Hepatocyte (in vitro differentiated cells): Measurements from ENCODE around the gene TBC1D1. TPM values are rescaled to one million over a fixed set of nuclear protein-coding genes. Genes with fewer than 3 reads are reported as not detected.

Experiments
- DNase-seq: peaks from one replicate; pipeline ENCODE4 v3.0.0-alpha.2; 2016; ENCODE audit warnings: low spot score
- H2AFZ ChIP-seq: fragments of 200-600 bp; sonication (generic); 2 replicates; pipeline ENCODE4 v1.6.0; 2016; ENCODE audit warnings: antibody characterized with exemption, mild to moderate bottlenecking
- H3K27ac ChIP-seq: fragments of 200-600 bp; sonication (generic); 2 replicates; pipeline ENCODE4 v1.5.1; 2016; ENCODE audit warnings: mild to moderate bottlenecking
- H3K27me3 ChIP-seq: fragments of 200-600 bp; sonication (generic); 2 replicates; pipeline ENCODE4 v1.6.1; 2016
- H3K36me3 ChIP-seq: fragments of 200-600 bp; sonication (generic); replicated peaks from 2 replicates; pipeline ENCODE4 v1.5.1; 2016; ENCODE audit warnings: low read depth; ENCODE audit not compliant: insufficient read depth
- H3K4me1 ChIP-seq: fragments of 200-600 bp; sonication (generic); 2 replicates; pipeline ENCODE4 v1.5.1; 2016; ENCODE audit warnings: mild to moderate bottlenecking, moderate library complexity; ENCODE audit not compliant: insufficient read depth
- H3K4me2 ChIP-seq: fragments of 200-600 bp; sonication (generic); 2 replicates; pipeline ENCODE4 v1.6.0; 2016
- H3K4me3 ChIP-seq: fragments of 200-600 bp; sonication (generic); 2 replicates; pipeline ENCODE4 v1.5.1; 2016; ENCODE audit warnings: mild to moderate bottlenecking
- H3K79me2 ChIP-seq: fragments of 200-600 bp; sonication (generic); 2 replicates; pipeline ENCODE4 v1.6.0; 2017; ENCODE audit warnings: mild to moderate bottlenecking
- H3K9me2 ChIP-seq: fragments of 200-600 bp; sonication (generic); replicated peaks from 2 replicates; pipeline ENCODE4 v1.6.0; 2017; ENCODE audit warnings: mild to moderate bottlenecking; ENCODE audit not compliant: insufficient read depth
- H3K9me3 ChIP-seq: fragments of 200-600 bp; sonication (generic); 2 replicates; pipeline ENCODE4 v1.5.1; 2016; ENCODE audit warnings: low read depth, mild to moderate bottlenecking
- H4K20me1 ChIP-seq: fragments of 200-600 bp; sonication (generic); 2 replicates; pipeline ENCODE4 v1.6.0; 2016; ENCODE audit warnings: mild to moderate bottlenecking; ENCODE audit not compliant: insufficient read depth, poor library complexity, severe bottlenecking
- EZH2 ChIP-seq: fragments of 200-600 bp; sonication (generic); IDR thresholded peaks from 2 replicates; pipeline ENCODE4 v1.6.1; 2016; ENCODE audit warnings: antibody characterized with exemption, mild to moderate bottlenecking, borderline replicate concordance
- EZH2phosphoT487 ChIP-seq: fragments of 200-600 bp; sonication (generic); IDR thresholded peaks from one replicate; pipeline ENCODE4 v1.6.1; 2018; ENCODE audit warnings: antibody characterized with exemption, mild to moderate bottlenecking, low read depth, moderate library complexity; ENCODE audit not compliant: unreplicated experiment, severe bottlenecking
- WGBS: methylation state at CpG from one replicate; pipeline ENCODE4 v1.1.6; 2016; ENCODE audit warnings: low lambda C conversion rate; ENCODE audit errors: missing lambda C conversion rate; 5-methylcytosine and 5-hydroxymethylcytosine counted together
- polyA plus RNA-seq: library from polyadenylated mRNA; unstranded; fragments of >200 nt; fragmentation: Nextera tagmentation; extraction: Ambion mirVana; gene quantifications from 2 replicates; pipeline ENCODE4 v1.2.1, GENCODE V29; 2016
- total RNA-seq: library from RNA; depleted of rRNA; stranded (reverse); fragments of >200 nt; gene quantifications from 2 replicates; pipeline ENCODE4 v1.2.3, GENCODE V29; 2014
- TF ChIP-seq, protein P1 (sequence below): fragments of 200-600 bp; sonication (generic); IDR thresholded peaks from 2 replicates; pipeline ENCODE4 v1.5.1; 2016; ENCODE audit warnings: antibody characterized with exemption, mild to moderate bottlenecking; ENCODE audit not compliant: poor library complexity

TBC1D1 gene
- total and polyA plus RNA-seq, 2 experiments from 2014 or later, result 45.6 to 117 TPM

DNA sequence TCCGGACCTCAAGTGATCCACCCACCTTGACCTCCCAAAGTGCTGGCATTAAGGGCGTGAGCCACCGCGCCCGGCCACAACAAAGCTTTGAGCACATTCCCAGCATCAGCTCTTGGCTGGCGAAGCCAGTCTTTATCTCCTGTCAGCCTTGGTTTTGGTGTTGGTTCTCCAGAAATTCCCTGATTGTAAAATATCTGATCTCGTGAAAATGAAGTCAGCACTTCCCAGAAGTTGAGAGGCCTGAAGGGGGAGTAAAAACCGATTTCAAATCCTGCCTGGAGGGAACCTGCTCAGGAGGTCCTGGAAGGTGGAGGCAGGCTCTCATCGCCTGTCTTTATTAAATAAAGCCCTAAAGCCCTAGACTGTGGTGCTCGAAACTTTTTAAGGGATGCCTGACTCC is 102.9 kb downstream of the TBC1D1 start:
- no peak overlapping the region for H3K4me2 ChIP-seq
- no peaks in the 10 kb centered on the region for H3K36me3 ChIP-seq
- no peak overlapping the region for H3K4me3 ChIP-seq
- no peaks in the 10 kb centered on the region for H3K9me2 ChIP-seq
- peaks cover 16% of the 10 kb centered on the region for H3K4me1 ChIP-seq
- no peak overlapping the region for H3K27ac ChIP-seq
- H3K9me3 ChIP-seq, result no peaks in the 10 kb centered on the region
- H4K20me1 ChIP-seq, result no peaks in the 10 kb centered on the region
- no peak overlapping the region for H2AFZ ChIP-seq
- H3K27me3 ChIP-seq, result no peaks in the 10 kb centered on the region
- TF ChIP-seq EZH2phosphoT487, result no peak
- WGBS, result 87% methylated on average over 10 of the region's 10 CpGs
- DNase-seq, result no peak
- peaks cover 90% of the 10 kb centered on the region for H3K79me2 ChIP-seq

DNA sequence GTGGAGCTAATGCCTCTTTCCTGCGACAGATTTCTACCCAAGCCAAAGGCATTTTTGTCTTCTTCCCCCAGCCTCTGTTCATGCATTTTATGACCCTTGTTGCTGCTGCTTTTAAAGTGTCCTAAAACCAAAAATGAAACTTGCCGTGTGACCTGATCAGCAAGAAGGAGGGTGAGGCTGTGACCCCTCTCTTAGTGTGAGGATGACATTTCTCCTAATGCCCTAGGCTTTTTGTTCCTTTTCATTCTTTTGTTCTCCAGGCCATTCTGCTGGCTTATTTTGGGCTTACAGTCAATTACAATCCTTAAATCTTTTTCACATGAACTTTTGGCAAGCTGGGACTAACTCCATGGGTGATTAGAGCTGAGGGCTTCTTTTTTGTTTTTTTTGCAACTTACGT is 103.7 kb downstream of the TBC1D1 start:
- no peak overlapping the region for H3K4me2 ChIP-seq
- peaks cover 90% of the 10 kb centered on the region for H3K79me2 ChIP-seq
- TF ChIP-seq EZH2 (no peak), EZH2phosphoT487 (no peak)
- TF ChIP-seq, protein P1, sequence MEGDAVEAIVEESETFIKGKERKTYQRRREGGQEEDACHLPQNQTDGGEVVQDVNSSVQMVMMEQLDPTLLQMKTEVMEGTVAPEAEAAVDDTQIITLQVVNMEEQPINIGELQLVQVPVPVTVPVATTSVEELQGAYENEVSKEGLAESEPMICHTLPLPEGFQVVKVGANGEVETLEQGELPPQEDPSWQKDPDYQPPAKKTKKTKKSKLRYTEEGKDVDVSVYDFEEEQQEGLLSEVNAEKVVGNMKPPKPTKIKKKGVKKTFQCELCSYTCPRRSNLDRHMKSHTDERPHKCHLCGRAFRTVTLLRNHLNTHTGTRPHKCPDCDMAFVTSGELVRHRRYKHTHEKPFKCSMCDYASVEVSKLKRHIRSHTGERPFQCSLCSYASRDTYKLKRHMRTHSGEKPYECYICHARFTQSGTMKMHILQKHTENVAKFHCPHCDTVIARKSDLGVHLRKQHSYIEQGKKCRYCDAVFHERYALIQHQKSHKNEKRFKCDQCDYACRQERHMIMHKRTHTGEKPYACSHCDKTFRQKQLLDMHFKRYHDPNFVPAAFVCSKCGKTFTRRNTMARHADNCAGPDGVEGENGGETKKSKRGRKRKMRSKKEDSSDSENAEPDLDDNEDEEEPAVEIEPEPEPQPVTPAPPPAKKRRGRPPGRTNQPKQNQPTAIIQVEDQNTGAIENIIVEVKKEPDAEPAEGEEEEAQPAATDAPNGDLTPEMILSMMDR, result no peak

DNA sequence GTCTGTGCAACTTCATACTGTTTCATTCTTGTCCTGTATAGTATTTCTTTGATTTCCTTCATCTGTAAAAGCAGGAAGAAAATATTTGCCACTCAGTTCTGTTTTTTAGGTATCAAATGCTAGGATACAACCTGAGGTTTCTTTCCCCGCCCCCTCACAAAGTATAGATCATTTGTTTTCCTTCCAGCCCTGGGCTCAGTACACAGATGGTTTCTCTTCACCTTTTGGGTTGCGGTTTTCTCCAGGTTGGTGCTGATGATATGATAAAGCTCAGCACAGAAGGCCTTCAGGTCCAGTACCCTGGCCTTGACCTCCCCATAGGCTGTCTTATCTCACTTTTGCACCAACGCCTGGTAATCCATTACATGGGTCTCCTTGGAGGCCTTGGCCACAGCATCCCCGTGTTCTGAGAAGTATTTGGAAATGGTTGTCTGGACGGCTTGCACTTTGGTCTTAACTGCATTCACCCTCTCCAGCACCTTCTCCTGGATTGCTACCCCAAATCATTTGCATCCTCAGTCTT is 104.5 kb downstream of the TBC1D1 start:
- no peak for DNase-seq
- no peak for TF ChIP-seq EZH2
- TF ChIP-seq, protein P1, result no peak
- TF ChIP-seq EZH2phosphoT487, result no peak
- H3K4me2 ChIP-seq, result no peak overlapping the region
- H4K20me1 ChIP-seq, result no peaks in the 10 kb centered on the region
- no peaks in the 10 kb centered on the region for H3K27me3 ChIP-seq
- peak overlapping the region; percentile 27 for H3K27ac ChIP-seq
- H3K9me3 ChIP-seq, result no peaks in the 10 kb centered on the region
- H3K79me2 ChIP-seq, result peaks cover 89% of the 10 kb centered on the region
- peaks cover 7% of the 10 kb centered on the region for H3K4me1 ChIP-seq
- no peaks in the 10 kb centered on the region for H3K9me2 ChIP-seq
- H3K4me3 ChIP-seq, result no peak overlapping the region
- WGBS, result 82% methylated on average over 5 of the region's 5 CpGs
- no peaks in the 10 kb centered on the region for H3K36me3 ChIP-seq
- H2AFZ ChIP-seq, result no peak overlapping the region

More for the DNA sequence above, 103.7 kb downstream of the TBC1D1 start:
- Histone ChIP-seq H4K20me1 (no peaks in the 10 kb centered on the region), H3K4me3 (no peak overlapping the region), H3K36me3 (no peaks in the 10 kb centered on the region), H2AFZ (no peak overlapping the region), H3K4me1 (peaks cover 15% of the 10 kb centered on the region), H3K9me3 (no peaks in the 10 kb centered on the region), H3K27ac (no peak overlapping the region), H3K27me3 (no peaks in the 10 kb centered on the region), H3K9me2 (no peaks in the 10 kb centered on the region)
- no peak for DNase-seq
- 71% methylated on average over 3 of the region's 3 CpGs for WGBS

DNA sequence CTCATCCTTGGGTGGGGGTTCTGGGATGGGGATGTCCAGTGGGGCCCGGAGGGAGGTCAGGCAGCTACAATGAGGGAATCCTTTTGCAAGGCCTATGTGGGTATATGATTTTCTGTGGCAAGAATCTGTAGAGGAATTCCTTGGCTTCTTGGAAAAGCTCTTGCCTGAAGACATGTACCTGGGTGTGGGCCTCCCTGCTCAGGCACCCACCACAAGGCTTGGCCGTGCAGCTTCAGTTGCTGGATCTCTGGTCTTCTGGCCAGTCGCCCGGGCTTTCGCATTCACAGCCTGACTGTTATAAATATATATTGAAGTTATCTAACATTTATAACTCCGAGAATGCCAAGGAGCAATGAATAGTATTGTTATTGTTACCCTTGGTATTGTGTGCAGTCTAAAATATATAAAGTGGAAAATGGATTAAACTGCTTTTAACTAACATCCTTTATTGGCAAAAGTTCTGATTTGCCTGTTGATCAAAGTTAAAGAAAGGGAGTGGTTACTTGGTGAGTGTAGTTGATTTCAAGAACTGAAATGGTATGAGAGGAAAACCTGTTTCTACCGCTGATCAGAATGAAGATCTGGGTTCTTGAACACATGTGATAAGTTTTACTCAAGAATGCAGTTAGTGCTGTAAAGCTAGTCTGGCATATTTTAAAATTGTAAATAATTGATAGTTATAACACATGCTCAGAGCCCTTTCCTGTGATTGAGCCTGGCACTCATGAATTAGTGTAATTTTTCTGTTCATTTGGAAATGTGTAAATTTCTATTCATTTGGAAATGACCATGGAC is 105.3 kb downstream of the TBC1D1 start:
- TF ChIP-seq EZH2 (no peak), EZH2phosphoT487 (no peak)
- TF ChIP-seq, protein P1, result no peak

More for the DNA sequence above, 105.3 kb downstream of the TBC1D1 start:
- no peaks in the 10 kb centered on the region for H3K36me3 ChIP-seq
- H4K20me1 ChIP-seq, result no peaks in the 10 kb centered on the region
- H3K9me2 ChIP-seq, result no peaks in the 10 kb centered on the region
- no peaks in the 10 kb centered on the region for H3K27me3 ChIP-seq
- H2AFZ ChIP-seq, result no peak overlapping the region
- H3K79me2 ChIP-seq, result peaks cover 88% of the 10 kb centered on the region
- H3K4me3 ChIP-seq, result no peak overlapping the region
- H3K4me1 ChIP-seq, result peaks cover under 1% of the 10 kb centered on the region
- H3K27ac ChIP-seq, result peak overlapping the region; percentile 27
- no peak for DNase-seq
- H3K9me3 ChIP-seq, result no peaks in the 10 kb centered on the region
- WGBS, result 88% methylated on average over 7 of the region's 7 CpGs
- H3K4me2 ChIP-seq, result no peak overlapping the region
